ENCODE data around the gene CEND1.

CEND1 gene

DNA sequence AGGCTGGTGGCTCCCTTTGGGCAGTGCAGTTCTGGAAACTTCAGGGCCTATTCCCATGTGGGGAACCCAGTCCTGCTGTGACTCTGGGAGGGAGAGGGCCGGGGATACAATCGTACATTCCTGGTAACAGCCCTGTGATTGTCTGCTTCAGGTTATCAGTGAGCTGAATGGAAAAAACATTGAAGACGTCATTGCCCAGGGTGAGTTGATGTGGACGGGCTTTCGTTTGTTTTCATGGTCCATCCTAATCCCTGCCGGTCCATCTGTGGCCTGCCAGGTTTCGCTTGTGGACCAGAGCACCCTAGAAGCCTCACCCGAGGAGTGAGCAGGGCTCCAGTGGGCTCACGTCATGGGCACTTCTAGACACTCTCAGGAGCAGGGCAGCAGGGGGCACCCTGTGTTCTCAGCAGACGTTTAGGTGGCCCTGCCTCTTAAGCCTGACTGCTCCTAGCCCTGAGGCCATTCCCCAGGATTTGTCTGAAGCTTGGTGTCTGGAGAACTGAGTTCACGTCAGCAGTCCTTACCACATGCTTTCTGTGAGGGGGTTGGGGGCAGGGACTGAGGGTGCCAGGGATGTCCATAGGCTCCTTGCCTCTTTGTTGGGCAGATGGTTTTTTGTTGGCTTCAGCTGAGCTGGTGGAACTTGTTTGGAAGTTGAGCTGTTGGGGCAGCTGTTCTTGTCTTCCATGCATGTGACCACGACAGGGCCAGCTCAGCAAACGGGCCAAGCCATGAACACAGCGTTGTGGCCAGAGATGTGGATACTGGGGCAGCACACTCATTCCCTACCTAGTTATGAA lies 21.8 kb upstream of the CEND1 start:
- no peak for DNase-seq

DNA sequence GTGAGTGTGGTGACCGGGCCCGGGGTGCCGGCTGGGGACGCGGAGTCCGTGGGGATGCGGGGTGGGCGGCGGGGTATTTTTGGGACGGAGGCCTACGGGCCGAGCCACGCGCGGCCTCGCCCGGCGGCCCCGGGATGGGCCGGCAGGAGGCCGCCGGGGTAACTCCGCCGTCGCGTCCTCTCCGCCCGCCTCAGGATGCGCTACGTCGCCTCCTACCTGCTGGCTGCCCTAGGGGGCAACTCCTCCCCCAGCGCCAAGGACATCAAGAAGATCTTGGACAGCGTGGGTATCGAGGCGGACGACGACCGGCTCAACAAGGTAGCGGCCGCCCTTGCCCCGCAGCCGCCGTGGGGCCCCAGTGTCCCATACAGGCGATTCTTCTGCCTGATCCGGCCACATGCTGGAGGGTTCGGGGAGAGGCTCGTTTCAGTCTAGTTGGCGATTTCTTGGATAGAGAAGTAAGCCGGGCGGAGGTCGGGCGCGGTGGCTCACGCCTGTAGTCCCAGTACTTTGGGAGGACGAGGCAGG lies 20.2 kb upstream of the CEND1 start:
- DNase-seq, result no peak

GRCh38 chr11:809287-810039 lies 19.6 kb upstream of the CEND1 start, which contains the start of gene RPLP2:
Gene RPLP2, plus strand, starts transcription at chr11:809967. Its CDS starts 268 bp downstream, at chr11:810235.
- DNase-seq, result peak; percentile 100

- DNase-seq, result no peak
Measured at GRCh38 chr11:808427-809286, 18.8 kb upstream of the CEND1 start.

DNA sequence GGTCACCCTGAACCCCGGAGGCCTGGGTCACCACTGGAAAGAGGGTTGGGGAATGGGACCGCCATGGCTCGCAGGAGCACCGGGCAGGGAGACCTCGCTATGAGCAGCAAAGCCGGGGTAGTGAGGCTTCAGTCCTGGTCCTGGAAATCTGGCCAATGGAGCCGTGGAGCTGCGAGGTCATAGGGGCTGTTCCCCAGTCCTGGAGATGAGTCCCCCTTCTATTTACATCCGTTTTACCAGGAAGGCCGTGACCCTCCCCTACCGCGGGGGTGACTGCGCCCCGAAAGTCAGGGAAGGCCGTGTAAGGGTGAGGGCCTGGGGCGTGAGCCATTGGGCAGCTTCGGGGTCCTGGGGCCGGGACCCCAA lies 14.7 kb upstream of the CEND1 start:
- DNase-seq, result peak; percentile 48

DNA sequence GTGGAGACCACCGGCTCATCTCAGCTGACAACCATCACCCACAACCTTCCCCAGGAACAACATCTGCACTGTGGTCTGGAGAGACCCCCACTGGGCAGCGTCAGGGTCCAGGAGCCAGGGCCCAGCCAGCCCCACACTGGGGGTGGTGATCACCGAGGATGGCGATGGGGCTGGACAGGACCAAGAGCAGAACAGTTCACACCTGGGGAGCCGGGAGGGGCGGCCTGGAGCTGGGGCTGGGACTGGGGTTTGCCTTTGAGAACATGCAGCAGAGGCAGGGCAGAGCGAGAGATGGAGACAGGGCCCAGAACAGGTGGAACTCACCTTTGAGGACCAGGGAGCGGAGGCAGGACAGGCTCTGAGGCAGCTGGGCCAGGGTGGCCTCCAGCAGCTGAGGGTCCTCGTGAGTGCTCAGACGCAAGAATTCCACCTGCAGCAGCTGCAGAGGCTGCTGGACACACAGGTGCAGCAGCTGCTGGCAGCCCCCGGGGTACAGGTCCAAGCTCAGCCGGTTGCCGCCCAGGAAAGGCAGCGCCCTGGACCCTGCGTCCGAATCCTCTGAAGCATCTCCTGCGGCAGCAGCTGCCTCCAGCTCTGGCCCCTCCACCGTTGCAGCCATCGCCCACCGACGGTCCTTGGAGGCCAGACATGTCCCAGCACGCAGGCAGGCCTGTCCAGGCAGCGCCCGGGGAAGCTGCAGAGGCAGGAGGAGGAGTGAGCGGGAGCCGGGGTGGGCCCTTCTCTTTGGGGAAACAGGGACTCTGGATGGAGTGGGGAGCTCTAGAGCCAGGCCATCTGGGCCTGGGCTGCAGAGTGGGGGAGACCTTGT lies 14.1 kb upstream of the CEND1 start:
- no peak for DNase-seq

GRCh38 chr11:803467-803742 lies 13.5 kb upstream of the CEND1 start:
- no peak for DNase-seq

DNA sequence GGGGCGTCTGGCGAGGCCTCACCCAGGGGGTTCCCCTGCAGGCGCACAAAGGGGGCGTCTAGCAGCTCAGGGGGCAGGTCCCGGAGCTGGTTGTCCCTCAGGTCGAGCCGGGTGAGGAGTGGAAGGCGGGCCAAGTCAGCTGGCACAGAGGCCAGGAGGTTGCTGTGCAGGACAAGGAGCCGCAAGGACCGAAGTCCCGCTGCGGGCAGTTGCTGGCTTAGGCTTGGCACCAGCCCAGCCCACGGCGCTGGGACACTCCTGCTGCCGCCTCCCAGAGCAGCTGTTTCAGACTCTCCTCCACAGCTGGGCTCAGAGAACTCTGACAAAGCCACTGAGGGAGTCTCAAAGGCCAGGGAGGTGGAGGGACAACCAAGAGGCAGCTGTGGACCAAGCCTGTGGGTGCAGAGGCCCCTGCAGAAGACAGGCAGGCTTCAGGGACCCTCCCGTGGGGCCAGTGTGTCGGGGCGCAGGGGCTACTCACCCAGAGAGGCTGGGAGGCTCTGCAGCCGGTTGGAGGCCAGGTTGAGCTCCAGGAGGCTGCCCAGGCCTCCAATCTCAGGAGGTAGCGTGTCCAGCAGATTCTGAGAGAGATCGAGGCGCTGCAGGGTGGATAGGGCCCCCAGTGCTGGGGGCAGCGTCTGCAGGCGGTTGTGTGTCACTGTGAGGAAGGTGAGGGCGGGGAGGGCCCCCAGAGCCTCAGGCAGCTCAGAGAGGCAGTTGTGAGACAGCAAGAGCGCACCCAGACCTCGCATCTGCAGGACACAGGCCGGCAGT lies 13.0 kb upstream of the CEND1 start:
- no peak for DNase-seq

DNA sequence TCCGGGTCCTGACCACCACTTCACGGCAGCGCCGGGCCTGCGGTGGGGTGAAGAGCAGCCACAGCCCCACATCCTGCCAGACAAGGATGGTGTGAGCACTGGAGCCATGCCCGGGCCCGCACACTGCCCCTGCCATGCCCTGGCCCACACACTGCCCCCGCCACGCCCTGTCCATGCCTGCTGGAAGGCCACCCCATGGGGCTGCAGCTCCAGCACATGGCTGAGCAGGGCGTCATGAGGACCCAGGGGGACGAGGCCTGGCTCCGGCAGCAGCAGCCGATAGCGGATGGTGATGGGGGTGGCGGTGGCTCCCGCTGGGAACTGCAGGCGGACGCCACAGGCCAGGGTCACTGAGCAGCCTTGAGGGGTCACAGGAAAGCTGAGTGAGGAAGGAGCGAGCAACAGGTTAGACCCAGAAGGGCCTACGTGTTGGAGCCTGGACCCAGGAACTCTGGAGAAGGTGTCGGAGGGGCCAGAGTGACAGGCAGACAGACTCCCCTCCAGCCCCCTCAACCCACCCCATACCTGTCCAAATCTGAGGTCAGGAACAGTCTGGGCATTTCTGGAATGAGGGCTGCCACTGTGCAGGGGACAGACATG lies 12.2 kb upstream of the CEND1 start:
- DNase-seq, result no peak

GRCh38 chr11:801097-801780 lies 11.3 kb upstream of the CEND1 start:
- no peak for DNase-seq

DNA sequence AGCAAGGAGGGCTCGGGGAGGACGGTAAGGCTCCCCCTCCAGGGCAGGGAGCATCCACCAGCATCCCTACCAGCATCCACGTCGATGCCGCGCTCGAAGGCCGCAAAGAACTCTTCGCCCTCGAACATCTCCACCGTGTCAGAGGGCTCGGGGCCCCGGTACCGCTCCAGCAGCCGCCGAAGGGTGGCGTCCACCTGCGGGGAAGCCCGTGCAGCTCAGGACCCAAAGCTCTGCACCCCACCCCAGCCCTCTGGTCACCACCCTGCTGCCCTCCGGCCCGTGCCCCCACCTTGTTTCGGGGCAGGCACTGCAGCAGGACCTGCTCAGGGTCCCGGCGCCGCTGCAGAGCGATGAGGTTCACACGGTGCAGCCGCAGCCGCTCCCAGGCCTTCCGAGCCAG lies 10.6 kb upstream of the CEND1 start:
- no peak for DNase-seq

- no peak for DNase-seq
Measured at GRCh38 chr11:799641-800316, 9.9 kb upstream of the CEND1 start.

GRCh38 chr11:798093-798713 lies 8.3 kb upstream of the CEND1 start, which contains the start of gene SLC25A22:
Gene SLC25A22, minus strand, starts transcription at chr11:798281. Its CDS starts 3,275 bp downstream, at chr11:795006.
- peak; percentile 90 for DNase-seq

GRCh38 chr11:797296-798092 lies 7.6 kb upstream of the CEND1 start:
- peak; percentile 92 for DNase-seq

- peak; percentile 48 for DNase-seq
Measured at GRCh38 chr11:796565-797295, 6.8 kb upstream of the CEND1 start.

- DNase-seq, result peak; percentile 52
Measured at GRCh38 chr11:795634-796564, 6.0 kb upstream of the CEND1 start.

Data from retina (tissue), 1 donor.